Lower leg skin (tissue), 3 donors: ENCODE measurements around the gene RAB27B.

Experiments
- POLR2A ChIP-seq, 2 donors: fragments of 450-650 bp; IDR thresholded peaks; one replicate each; pipeline ENCODE4 v1.6.1; 2016 to 2017; ENCODE audit warnings: antibody characterized with exemption in 2 of 2, mild to moderate bottlenecking in 1 of 2, moderate library complexity in 1 of 2
- TF ChIP-seq, protein P1 (sequence below), 3 donors: fragments of 450-650 bp; IDR thresholded peaks; one replicate each; pipeline ENCODE4 v1.5.1; 2016; ENCODE audit warnings: antibody characterized with exemption in 3 of 3, mild to moderate bottlenecking in 3 of 3, moderate library complexity in 2 of 3

DNA sequence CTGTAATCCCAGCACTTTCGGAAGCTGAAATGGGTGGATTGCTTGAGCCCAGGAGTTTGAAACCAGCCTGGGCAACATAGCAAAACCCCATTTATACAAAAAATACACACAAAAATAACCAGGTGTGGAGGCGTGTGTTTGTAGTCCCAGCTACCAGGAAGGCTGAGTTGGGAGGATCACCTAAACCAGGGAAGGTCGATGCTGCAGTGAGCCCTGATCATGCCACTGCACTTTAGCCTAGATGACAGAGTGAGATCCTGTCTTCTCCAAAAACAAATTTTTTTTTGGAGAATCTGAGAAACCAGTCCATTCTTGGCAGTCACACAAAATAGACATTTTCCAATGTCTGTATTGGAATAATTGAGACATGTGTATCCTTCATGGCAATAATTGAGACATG, 46.8 kb downstream of the RAB27B start:
- no peak for TF ChIP-seq POLR2A (IDR thresholded peaks at IDR 0.05)
- TF ChIP-seq, protein P1, sequence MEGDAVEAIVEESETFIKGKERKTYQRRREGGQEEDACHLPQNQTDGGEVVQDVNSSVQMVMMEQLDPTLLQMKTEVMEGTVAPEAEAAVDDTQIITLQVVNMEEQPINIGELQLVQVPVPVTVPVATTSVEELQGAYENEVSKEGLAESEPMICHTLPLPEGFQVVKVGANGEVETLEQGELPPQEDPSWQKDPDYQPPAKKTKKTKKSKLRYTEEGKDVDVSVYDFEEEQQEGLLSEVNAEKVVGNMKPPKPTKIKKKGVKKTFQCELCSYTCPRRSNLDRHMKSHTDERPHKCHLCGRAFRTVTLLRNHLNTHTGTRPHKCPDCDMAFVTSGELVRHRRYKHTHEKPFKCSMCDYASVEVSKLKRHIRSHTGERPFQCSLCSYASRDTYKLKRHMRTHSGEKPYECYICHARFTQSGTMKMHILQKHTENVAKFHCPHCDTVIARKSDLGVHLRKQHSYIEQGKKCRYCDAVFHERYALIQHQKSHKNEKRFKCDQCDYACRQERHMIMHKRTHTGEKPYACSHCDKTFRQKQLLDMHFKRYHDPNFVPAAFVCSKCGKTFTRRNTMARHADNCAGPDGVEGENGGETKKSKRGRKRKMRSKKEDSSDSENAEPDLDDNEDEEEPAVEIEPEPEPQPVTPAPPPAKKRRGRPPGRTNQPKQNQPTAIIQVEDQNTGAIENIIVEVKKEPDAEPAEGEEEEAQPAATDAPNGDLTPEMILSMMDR (IDR thresholded peaks at IDR 0.05) = no peak
